GM19351 (cell line): ENCODE data around the gene FLRT1.
"Not testable (repeated sequence)": the region's sequence is repeated elsewhere in the genome, so short reads cannot be mapped to it uniquely, and the experiment has no call there.

Experiments used
- ATAC-seq: cut with Tn5 transposase; IDR thresholded peaks from one replicate; pipeline ENCODE4 v1.9.1; 2021; ENCODE audit warnings: mild to moderate bottlenecking, moderate library complexity; ENCODE audit not compliant: unreplicated experiment

The FLRT1 gene

DNA sequence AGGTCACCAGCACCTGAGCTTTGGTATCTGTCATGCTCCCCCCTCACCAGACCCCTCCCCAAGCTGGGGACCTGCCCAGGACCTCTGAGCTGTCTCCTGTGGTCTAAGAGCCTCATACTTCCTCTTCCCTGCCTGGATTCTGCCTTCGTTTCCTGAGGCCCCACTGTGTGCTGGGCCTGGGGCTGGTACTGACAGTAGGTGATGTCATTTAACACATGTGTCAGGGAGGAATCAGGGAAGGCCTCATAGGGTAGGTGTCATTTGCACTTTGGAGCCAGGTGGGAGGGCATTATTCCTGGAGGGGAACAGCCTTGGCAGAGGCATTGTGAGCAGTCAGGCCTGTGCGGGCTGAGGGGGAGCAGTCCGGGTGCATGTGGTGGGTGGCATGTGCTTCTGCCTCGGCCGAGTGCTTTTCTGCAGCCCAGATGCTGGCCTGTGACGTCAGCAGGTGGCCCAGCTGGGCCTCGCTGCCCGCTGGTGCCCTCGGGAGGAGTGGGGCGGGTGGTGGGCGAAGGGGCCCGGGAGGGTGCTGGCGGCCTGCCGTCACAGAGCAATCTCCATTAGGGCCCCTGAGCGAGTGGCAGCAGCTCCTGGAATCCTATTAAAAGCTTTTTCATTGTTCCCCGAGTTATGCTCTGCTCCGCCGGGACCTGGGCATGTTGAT is 9.1 kb downstream of the FLRT1 start:
- no peak for ATAC-seq

DNA sequence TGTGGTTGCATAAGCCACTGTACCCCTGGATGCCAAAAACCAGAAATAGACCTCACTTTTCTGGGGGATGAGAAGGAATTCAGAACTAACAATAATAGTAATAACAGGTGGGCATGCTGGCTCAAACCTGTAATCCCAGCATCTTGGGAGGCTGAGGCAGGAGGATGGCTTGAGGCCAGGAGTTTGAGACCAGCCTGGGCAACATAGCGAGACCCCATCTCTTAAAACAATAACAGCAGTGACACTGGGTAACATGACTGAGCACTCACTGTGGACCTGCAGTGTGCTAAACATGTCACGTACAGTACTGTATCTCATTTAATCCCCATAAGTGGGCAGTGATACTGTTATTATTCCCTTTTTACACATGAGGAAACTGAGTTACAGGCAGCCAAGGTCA is 10.0 kb downstream of the FLRT1 start:
- ATAC-seq: no peak

DNA sequence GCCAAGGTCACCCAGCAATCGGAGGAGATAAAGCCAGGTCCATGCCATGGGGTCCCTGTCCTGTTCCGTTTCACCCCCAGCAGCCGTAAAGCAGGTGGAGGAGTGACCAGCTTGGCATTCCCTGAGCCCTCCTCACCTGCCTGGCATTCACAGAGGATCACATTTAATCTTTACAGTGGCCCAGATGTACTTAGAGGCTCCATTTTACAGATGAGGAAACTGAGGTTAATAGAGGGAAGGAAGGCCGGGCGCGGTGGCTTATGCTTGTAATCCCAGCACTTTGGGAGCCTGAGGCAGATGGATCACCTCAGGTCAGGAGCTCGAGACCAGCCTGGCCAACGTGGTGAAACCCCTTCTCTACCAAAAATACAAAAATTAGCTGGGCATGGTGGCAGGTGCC is 11.6 kb downstream of the FLRT1 start:
- not testable (repeated sequence) for ATAC-seq

DNA sequence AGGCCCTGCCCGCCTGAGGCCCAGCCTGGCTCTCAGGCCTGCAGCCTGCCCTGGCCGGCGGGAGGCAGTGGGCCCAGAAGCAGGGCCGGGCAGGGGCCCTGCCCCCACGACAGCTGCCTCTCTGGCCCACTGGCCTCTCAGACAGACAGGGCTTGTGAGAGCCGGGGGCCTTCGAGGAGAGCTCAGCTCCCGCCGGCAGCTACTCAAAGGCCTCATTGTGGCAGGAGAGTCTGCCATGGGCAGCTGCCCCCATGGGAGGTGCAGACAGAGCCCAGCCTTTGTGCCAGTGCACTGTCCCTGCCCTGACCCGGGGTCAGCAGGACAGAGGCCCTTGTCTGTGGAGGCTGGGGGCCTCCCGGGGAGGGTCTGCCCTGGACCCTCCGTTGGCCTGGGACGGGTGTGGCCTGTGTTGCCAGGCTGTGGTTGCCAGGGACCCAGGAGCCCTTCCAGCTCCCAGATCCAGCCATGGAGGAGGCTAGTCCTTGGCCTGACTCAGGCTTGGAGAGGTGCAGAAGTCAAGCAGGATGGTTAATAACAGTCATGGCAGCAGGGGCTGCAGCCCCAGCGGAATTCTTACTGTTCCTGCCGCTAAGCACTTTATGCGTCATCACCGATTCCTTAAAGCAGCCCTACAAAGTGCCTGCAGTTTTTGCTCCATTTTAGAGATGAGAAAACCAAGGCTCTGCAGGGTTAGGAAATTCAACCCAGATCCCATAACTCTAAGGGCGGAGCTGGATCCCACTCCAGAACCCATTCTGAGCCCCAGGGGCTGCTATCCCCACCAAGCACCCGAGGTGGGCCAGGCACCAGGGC is 12.5 kb downstream of the FLRT1 start:
- no peak for ATAC-seq

DNA sequence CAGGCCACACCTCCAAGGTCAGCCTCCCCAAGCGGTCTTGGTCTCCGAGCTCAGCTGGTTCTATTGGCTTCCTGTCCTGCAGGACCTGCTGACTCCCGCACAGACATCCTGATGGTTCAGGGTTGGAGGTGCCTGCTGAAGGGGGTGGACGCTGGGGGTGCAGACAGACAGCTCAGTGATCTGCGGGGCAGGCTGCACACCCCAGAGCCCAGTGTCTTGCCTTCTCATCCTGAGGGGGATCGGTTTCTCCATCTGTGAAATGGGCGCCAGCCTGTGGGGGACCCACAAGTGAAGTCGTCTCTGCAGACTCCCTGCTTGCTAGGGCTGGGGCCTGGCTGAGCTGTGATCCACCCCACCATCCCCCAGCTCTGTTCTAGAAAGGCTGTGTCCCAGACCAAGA is 13.8 kb downstream of the FLRT1 start:
- no peak for ATAC-seq

DNA sequence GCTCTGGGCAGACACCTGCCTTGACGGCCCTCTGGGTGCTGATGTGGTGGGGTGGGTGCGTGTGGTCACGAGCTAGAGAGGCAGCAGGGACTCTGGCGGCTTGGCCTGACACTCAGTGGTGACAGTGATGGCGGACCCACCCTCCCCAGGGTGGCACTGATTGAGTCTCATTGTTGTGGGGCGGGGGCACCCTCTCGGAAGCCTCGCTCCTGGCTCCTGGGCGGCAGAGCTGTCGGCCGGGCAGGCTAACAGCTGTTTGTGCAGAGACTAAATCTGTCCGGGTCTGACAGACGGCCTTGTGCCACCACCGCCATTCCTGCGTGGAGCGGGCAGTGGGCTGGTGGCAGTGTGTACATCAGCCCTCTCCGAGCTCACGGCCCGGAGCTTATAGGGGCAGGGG is 15.6 kb downstream of the FLRT1 start:
- no peak for ATAC-seq

DNA sequence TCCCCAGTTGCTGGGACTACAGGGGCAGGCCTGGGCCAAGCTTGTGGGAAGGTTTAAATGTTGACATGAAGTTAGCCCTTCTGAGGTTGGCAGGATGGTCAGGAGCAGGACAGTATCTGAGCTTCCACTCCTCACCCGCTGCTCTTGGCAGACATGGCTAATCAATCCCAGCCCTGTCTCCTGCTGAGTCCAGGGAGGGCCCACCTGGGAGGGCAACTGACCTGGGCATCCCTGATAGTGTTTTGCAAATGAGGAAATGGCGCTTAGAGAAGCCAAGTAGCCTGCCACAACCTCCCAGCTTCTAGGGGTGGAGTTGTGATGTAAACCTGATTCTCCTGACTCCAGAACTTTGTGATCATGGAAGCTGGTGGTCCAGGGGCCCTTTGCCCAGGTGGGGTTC is 16.7 kb downstream of the FLRT1 start:
- no peak for ATAC-seq

DNA sequence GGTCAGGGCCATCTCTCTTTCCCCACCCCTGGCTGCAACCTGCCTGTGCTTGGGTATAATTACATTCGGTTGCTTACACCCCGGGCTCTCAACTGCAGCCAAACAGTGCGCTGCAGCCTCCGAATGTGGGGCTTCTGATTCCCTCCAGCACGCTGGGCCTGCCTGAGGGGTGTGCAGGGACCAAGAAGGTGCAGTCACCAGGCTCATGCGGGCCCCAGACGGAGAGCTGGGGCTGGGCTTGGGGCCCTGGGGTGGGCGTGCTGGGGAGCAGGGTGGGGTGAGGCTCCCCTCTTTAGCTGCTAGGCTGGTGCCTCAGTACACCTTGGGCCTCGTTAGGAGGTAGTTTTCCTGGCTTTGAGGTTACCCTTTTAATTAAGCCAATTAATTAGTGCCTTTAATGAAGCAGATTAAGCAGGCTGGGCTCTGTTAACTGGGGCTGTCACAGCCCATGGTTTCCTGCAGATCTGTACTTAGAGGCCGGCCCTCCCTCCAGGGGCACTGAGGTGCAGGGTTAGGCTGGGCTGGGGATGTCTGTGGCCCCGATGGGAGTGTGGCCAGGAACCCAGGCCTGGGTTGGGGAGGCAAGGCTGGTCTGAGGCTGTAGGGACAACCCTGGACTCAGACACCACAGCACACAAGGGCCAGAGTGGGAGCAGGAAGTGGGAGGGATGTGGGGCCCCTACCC is 17.3 kb downstream of the FLRT1 start:
- ATAC-seq: no peak

DNA sequence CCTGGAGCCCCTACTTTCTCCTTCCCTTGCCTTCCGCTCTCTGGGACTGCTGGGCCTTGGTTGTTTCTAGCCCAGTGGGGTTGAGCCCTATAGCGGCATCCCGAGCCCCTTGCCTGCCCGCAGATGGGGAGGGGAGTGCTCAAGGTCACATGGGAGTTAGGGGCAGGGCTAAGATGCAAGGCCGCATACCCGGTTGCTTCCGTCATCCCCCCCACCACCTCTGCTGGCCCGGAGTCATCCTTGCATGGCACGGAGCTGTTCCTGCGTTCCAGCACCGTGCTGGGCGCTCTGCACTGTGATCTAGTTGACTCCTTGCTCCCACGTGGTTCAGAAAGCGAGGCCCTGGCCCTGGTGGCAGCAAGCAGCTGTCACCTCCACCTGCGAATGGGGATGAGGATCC is 18.0 kb downstream of the FLRT1 start:
- no peak for ATAC-seq

DNA sequence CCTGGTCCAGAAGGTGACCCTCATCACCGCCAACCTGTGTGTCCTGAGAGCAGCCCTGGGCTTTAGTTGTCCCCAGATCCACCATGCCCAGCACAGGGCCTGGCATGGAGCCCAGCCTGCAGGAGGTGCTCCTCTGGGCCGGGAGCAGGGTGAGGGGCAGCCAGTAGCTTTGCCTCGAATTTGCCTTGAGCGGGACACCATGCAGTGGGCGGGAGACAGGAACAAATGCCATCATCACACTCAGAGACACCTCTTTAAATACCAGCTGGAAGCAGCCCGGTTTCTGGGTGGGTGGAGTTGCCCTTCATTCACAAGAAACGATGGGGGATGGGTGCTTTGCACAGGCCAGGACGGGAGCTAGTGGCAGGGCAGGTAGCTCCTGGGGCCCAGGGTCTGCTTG is 19.3 kb downstream of the FLRT1 start:
- no peak for ATAC-seq

DNA sequence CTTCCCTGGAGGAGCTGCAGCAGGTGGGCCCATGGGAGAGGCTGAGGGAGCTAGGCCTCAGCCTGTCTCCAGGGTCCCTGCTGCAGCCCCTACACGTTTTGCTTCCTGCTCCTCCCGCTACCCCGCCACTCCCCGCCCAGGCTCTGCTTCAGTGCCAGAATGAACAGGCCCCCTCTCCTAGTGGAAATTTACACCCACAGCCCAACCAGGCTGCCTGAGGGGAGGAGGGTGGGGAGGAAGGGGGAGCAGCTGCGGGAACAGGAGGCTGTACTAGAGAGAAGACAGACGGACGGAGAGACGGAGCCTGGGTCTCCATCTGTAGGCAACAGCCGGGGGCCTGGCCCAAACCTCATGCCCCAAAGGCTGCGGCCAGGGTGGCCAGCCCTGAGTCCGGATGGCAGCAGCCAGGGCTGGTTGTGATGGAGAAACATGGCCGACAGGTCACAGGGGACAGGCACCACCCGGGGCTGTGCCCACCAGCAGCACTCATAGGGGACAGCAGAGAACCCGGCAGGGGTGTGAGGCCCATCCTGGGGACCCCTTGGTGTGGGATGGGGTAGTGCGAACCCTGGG is 20.6 kb downstream of the FLRT1 start:
- ATAC-seq: no peak

DNA sequence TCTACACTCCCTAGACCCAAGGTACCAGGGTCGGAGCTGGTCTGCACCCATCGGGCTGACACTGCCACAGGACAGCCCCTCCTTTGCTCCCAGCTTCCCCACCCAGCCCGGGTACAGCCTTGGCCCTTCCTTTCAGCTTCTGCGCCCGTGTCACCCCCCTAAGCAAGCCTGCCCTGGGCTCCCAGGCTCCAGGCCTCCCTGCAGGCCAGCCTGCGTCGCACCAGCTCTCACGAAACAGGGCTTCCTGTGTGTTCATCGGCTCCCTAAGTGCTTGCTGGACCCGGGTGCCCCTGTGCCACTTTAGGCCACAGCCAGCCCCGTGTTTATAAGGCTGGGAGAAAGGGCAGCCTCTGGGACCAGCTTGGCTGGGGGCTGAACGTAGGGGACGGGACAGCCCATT is 21.1 kb downstream of the FLRT1 start:
- no peak for ATAC-seq

DNA sequence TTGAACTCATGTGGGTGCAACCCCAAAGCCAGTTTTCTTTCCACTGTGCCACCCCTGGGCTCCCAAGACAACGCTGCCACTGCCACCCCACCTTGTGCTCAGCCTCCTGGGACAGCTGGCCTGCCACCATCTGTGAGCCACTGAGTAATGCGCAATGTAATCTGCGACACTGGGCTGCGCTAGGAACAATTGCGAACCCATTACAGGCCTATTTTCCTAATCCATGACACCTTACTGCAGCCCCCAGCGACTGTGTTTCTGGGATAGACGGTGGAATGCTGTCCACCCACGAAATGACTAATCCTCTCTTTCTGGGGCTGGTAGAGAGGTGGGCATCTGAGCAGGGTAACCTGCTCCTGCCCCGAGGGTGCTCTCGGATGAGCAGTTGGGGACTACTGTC is 22.2 kb downstream of the FLRT1 start:
- no peak for ATAC-seq

DNA sequence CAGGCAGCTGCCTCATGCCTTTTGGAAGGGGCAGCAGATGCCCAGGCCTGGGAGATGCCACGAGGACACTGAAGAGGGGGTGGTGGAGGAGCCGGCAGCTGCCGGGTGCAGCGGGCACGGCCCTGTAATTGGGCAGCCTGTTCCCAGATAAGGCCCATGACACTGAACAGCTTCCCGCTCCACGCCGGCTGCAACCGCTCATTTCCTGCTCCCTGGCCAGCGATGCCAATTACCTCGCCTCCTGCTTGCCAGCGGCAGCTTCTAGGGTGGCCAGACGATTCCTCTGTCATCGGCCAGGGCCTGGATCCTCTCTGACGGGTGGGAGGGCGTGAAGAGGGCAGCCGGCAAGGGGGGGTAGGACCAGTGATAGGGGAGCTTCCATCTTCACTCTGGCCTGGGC is 22.8 kb downstream of the FLRT1 start:
- ATAC-seq: no peak

DNA sequence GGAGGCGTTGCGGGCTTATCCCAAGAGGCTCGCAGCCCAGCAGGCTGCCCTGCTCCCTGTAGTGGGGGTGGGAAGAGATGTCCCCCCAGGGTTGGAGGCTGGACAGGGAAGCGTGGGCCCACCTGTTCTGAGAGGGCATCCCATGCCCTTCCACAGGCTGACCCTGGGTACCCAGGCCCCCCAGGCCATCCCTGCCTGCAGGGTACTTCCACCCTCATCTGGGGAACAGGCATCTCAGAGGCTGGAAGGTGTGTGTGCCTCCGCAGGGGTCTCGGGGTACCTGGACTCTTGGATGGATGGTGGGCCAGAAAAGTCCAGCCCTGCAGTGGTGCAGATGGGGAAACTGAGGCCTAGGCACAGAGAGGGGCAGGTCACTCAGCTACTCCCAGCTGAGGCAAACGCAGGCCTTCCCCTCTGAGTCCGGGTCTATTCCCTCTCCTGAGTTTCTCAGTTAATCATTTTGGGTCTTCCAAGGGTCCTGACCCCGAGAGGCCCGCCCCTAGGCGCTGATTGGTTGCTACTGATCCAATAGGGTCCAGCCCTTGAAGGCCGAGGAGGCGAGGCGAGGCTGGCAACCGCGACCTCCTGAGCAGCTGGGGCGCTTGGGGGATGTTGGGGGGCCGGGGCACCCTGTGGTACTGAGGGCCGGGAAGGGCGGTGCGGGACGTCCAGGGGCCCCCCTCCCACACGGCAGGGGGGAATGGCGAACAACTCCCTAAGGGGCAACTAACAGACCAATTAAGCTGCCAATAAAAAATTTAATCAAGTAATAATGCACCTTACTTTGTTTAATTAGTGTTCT is 23.8 kb downstream of the FLRT1 start:
- ATAC-seq: no peak

DNA sequence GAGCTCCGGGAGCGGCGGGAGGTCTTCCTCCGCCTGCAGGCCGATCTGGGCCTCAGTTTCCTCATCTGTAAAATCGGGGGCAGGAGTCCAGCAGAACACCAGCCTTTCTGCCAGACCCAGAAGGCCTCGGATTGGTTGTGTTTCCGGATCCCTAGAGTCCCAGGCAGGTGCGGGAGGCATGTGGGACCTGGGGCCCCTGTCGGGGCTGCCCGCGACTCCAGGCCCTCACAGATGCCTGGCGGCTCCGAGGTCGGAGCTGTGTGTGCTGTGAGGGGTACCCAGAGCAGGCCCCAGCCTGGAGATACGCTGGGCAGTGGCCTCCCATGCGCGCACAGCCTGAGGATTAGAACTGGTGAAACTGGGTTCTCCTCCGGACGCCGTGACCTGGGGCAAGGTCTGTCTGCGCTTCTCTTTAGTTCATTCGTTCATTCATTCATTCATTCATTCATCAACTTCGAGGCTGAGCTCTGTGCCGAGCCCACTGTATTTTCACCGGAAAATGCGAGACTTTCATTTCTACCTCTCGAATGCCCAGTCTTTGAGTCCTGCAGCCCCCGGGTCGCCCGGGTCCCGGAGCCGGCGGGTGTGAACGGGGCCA is 24.6 kb downstream of the FLRT1 start:
- ATAC-seq: no peak

DNA sequence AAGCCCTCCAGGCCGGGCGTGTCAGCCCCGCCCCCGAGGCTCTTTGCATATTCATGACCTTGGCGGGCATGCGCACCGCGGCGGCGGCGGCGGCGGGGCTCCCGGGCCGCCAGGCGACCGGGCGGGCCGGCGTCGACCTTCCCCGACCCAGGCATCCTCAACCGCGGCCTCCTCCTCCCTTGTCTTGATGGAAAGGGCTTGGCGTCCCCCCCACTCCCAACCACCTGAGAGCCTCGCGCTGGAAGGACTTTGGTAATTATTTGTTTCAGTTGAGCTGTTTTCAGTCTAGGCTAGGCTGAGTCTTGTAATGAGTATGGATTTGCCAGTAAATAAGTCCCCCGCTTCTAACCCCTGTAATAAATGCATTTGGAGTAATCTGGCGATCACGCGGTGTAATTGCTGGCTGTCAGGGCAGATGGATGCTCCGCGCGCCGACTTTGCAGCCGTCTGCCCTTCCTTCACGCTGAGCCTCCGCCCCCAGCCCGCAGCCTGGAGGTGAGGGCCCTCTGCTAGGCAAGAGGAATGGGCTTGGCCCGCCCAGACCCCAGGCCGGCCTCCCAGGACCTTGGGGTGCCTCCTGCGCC is 25.2 kb downstream of the FLRT1 start:
- peak; percentile 44 for ATAC-seq

DNA sequence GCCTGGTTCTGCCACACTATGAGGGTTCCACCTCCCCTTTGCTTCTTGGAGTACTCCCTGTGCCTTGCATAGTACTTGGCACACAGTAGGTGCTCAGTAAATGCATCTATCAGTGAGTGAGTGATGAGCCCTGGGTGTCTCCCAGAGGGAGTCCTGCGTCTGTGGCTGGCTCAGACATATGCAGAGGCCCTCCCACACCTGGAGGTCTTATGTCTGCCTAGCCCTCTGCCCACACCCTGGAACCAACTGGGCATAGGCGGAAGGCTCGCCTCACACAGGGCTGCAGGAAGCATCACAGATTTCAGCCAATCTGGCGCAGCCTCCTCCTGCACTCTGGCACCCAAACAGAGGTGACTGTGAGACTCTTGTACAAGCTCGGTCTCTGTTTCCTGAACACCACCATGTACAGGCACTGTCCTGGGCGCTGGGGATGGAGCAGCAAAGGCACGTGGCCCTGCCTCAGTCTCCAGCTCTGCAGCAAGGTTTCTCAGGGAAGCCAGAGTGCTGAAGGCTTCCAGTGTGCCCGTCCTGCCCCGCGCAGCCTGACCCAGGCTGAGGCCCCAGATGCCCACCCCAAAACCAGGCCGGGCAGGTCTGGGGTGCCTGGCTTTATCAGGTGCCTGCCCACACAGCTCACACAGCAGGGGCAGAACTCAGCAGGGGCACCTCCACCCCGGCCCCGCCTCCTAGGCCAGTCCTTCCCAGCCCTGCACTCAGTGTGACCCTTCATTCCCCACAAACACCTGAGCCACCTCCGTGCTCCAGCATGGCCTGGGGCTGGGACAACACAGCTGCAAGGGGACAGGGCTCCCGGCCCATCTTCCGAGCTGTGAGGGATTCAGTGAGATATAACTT is 26.7 kb downstream of the FLRT1 start:
- no peak for ATAC-seq

DNA sequence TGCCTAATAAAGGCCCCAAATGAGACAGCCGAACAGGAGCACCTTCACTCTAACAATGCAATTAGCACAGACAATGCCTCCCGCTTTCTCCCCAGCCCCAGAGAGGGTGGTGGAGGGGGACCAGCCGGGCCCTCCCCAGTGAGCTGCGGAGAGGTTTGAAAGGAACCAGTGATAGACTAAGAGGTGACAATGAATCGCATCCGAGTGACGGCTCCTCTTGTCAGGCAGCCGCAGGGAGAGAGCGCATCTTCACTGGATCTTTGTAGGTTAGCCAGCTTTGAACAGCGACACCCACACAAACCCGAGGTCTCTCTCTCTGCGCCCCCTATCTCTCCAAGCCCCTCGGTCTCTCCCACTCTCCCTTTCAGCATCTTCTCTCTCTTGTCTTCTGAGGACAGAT is 28.0 kb downstream of the FLRT1 start:
- ATAC-seq: no peak
